Hypothalamus (tissue), 51 donors: ENCODE measurements around the gene PER2.

ENCODE experiments used
- DNase-seq, 51 donors: peaks; one replicate each; lab custom pipeline; 2025; lab: John Stamatoyannopoulos, UW

PER2 gene

DNA sequence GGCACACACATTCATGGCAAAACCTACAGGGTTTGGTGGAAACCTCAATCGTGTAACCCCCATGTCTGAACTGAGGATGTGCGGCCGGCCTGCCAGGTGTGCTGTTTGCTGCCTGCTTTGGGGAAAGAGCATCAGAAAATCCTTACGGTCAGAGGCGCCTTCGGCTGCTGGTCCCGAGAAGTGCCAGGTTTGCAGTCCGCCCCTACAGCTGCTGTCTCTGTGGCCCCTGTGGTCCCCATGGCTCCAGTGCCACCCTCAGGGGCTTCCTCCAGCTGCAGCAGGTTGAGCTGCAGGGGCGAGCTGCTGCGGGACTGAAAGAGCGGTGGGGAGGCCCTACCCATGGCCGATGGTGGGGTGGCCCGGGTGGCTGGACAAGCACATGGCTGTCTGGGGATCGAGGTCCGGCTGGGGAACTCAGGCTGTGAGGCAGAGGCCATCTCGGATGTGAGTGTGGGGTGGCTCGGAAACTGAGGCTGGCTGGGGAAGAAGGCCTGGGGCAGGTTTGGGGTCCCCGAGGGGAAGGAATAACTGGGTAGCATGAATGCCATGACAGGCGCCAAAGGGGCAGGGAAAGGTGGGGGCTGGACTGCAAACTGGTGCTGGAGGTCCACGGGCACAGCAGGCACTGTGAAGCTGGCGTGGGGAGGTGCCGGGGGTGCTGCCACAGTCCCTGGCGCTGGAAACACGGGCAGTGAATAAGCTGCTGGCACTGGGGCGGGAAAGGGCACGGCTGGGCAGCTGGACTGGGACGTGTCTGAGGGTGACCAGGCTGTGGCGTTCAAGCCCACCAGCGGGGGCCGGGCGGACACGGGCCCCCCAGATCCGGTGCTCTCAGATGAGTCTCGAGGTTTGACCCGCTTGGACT, 35.4 kb downstream of the PER2 start:
- no peak for DNase-seq

GRCh38 chr2:238251986-238252385, 36.4 kb downstream of the PER2 start:
- DNase-seq = no peak

DNA sequence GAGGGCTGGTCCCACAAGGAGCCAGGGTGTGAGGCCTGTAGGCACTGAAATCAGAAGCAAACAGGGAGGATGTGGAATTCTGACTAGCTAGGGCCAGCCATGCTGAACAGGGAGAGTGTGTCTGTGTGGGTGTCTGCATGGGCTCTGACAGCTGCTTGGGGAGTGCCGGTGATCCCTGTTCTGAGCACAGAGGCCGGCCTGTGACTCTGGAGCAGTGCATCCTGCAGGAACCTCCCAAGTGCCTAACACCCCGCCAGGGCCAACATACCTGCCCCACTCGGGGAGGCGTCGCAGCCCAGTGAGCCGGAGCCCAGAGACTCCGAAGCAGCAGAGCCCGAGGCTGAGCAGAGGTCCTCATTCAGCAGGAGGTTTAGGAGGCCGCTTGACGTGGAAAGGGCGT, 37.1 kb downstream of the PER2 start:
- DNase-seq = no peak

DNA sequence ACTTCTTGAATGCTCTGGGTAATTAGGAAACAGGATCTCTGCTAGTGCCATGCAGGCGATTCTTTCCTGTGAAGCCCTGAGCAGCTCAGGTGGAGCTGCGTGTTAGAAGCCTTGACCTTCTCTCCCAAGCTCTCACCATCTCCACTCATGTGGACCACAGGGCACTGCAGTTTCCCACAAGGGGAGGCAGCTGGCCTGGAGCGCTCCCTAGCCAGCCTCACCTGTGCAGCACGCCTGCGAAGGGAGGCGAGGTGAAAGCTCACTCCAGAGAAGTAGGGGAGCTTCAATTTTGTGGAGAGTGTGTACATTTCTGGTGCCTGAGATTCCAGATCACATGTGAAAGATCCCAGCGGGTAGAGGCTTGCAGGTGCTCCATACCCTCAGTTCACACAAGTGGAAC, 37.5 kb downstream of the PER2 start:
- no peak for DNase-seq

- DNase-seq = no peak
Measured at GRCh38 chr2:238247841-238248453, 40.5 kb downstream of the PER2 start.

- no peak for DNase-seq
Measured at GRCh38 chr2:238247002-238247822, 41.2 kb downstream of the PER2 start.

DNA sequence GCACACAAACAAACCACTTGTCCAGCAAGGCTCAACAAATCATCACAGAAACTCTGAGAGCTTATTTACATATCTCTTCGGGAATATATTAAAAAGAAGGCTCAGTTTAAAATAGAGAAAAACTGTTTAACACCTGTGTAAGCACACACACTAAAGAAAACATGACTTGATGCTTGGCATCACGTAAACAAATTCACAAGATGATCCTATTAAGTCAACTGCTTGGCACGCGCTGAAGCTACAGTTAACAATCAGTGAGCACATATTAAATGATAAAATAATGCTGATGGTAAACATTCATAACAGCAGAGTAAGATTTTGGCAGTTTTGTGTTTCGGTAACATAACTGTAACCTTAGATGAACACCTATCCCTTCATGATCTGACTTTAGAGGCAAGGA, 44.3 kb downstream of the PER2 start:
- no peak for DNase-seq

- no peak for DNase-seq
Measured at GRCh38 chr2:238243496-238244076, 44.8 kb downstream of the PER2 start.

GRCh38 chr2:238242731-238243495, 45.5 kb downstream of the PER2 start:
- peak in 1 of 51 donors; percentile 7 for DNase-seq

GRCh38 chr2:238241970-238242369, 46.4 kb downstream of the PER2 start:
- DNase-seq = no peak

GRCh38 chr2:238240757-238241711, 47.4 kb downstream of the PER2 start:
- DNase-seq = peak in 5 of 51 donors; percentile 12 to 32 (median 27)

- peak in 49 of 51 donors; percentile 15 to 92 (median 72) for DNase-seq
Measured at GRCh38 chr2:238239863-238240756, 48.3 kb downstream of the PER2 start, which contains the start of gene HES6. TSS of gene HES6 (minus strand) at chr2:238240038. CDS start at chr2:238239905, 133 bp downstream.

DNA sequence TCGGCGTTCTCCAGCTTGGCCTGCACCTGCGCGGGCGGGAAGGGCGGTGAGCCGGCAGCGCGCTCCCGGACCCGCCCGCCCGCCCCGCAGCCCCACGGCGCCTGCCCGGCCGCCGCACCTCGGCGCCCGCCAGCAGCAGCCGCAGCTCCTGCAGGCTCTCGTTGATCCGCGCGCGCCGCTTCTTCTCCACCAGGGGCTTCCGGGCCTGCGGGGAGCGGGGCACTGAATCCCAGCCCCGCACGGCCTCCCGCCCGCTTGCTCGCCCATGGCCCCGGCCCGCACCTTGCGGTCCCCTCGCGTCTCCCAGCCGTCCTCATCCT, 48.9 kb downstream of the PER2 start:
- DNase-seq = no peak

DNA sequence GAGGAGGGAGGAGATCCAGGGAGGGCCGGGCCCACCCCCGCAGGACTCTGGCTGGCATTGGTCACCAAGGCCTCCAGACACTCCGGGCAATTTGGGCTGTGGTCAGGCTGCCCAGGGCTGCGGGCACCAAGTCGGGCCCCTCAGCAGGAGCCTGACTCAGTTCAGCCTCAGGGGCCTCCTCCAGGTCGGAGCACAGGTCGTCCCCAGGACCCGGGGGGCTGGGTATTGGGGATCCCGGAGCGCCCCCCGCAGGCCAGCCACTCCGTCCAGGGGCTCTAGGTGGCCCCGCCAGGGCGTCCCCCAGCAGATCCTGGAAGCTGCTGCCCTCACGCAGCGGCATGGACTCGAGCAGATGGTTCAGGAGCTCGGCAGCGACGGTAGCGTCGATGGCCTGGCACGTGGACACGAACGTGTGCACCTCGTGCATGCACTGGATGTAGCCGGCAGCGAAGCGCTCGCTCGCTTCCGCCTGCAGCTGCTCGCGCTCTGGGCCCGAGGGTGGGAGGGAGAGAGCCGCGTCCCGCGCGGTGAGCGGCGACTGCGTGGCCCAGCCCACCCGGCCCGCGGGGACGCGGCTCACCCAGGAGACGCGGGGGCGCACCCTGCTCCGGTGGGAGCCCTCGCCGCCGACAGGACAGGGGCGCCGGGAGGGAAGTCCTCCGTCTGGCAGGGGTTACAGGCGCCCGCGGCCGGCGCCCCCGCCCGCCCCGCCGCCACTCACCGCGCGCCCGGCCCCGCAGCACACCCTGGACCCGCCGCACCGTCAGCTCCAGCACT, 49.5 kb downstream of the PER2 start:
- DNase-seq = peak in 1 of 51 donors; percentile 30

DNA sequence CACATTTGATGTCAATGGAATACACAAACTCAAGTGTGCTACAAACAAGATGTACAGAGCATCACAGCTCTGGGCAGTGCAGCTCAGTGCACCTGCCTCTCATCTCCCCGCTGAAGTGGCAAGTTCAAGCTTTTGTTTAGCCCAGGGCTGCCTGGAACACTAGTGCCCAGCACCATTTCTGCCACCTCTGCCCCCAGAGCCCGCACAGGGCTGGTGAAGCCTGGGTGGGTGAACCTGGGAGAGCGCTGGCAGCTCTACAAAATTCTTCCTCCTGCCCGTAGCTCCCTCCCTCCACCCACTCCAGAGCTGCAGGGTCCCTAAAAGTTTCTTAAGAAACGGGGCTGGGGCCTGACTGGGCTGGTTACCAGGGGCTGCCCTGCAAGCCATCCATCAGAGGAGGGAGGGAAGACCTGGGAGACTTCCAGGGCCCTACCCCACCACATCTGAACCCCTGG, 50.1 kb downstream of the PER2 start:
- no peak for DNase-seq

DNA sequence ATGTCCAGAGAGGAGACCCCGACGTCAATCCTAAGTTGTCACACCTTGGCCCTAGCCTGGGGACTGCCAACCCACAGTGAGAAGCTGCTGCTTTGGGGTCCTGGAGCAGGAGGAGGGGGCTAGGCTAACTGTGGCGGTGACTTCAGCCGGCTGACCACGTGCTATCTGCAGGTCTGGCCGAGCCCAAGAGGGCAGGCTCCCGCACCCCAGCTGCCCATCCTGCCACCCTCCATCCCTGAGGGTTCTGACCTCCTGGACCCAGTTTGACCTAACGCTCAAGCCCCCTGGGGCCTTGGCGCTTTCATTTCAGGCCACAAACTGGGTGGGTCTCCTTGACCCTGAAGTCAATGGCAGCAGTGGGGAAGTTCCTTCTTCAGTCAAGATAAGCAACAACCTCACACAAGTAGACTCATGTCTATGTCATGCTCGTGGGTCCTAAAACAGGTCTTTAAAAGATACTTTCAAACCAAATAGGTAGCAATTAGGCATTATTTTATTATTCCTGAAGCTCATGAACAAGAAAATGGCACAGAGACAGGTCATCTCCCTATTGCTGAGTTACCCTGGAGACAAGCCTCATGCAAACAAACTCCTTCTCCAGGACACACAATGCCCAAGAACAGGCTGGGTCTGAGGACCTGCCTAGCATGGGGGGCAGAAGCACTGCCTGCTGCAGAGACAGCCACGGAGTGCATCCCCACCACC, 50.8 kb downstream of the PER2 start:
- DNase-seq = no peak
